Subcutaneous adipose tissue (tissue), 4 donors: Measurements from ENCODE around the gene SNTG2. TPM values are rescaled to one million over a fixed set of nuclear protein-coding genes. Genes with fewer than 3 reads are reported as not detected.

ENCODE experiments used
- total RNA-seq, 4 donors: library from RNA; depleted of rRNA; stranded (reverse); fragments of >200 nt; gene quantifications; one replicate each; pipeline ENCODE4 v1.1.0, GENCODE V29; 2016
- TF ChIP-seq, protein P1 (sequence below): fragments of 450-650 bp; IDR thresholded peaks from one replicate; pipeline ENCODE4 v1.5.1; 2016; ENCODE audit warnings: low read depth, mild to moderate bottlenecking, control low read depth, antibody characterized with exemption, moderate library complexity

SNTG2 gene
- total RNA-seq, 4 donors from 2014 or later = 4.2 to 17.4 (median 11.3) TPM

DNA sequence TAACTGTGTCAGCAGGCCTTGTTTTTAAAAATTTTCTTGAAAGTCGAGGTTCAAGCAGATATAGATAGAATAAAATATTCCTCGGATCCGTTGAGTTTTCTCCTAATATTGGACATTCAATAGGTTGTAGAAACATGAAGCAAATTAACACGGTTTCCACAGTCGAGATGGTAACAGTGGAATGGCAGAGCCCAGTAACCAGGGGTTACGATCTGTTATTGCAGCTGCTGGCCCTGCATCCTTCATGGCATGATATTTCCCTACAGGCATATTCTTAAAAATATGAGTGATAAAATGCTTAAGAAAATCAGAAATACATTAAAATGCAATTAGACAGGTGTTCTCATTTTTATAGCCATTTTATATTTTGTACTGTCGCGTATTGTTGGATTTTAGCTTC is 117.6 kb downstream of the SNTG2 start:
- TF ChIP-seq, protein P1, sequence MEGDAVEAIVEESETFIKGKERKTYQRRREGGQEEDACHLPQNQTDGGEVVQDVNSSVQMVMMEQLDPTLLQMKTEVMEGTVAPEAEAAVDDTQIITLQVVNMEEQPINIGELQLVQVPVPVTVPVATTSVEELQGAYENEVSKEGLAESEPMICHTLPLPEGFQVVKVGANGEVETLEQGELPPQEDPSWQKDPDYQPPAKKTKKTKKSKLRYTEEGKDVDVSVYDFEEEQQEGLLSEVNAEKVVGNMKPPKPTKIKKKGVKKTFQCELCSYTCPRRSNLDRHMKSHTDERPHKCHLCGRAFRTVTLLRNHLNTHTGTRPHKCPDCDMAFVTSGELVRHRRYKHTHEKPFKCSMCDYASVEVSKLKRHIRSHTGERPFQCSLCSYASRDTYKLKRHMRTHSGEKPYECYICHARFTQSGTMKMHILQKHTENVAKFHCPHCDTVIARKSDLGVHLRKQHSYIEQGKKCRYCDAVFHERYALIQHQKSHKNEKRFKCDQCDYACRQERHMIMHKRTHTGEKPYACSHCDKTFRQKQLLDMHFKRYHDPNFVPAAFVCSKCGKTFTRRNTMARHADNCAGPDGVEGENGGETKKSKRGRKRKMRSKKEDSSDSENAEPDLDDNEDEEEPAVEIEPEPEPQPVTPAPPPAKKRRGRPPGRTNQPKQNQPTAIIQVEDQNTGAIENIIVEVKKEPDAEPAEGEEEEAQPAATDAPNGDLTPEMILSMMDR = no peak

GRCh38 chr2:1068822-1069221 is 118.2 kb downstream of the SNTG2 start:
- TF ChIP-seq, protein P1 = no peak

GRCh38 chr2:1069847-1070246 is 119.2 kb downstream of the SNTG2 start:
- TF ChIP-seq, protein P1 = no peak

- TF ChIP-seq, protein P1 = no peak
Measured at GRCh38 chr2:1070601-1071000, 120.0 kb downstream of the SNTG2 start.

DNA sequence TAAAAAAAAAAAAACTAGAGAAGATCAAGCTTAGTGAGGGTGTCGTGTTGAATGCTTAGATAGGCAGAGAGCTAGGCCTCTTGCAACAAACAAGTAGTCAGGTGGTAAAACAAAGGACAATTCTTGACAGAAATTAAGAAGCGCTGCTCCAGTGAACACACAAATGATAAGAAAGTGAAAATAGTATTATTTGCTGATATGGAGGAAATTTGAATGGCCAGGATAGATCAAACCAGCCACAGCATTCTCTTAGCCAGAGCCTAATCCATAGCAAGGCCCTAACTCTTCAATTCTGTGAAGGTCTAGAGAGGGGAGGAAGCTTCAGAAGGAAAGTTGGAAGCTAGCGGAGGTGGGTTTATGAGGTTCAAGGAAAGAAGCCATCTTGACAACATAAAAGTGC is 121.0 kb downstream of the SNTG2 start:
- TF ChIP-seq, protein P1 = no peak

GRCh38 chr2:1072250-1072649 is 121.6 kb downstream of the SNTG2 start:
- TF ChIP-seq, protein P1 = no peak

- TF ChIP-seq, protein P1 = no peak
Measured at GRCh38 chr2:1077911-1078310, 127.3 kb downstream of the SNTG2 start.
